ENCODE data around the gene DENND10.

DNA sequence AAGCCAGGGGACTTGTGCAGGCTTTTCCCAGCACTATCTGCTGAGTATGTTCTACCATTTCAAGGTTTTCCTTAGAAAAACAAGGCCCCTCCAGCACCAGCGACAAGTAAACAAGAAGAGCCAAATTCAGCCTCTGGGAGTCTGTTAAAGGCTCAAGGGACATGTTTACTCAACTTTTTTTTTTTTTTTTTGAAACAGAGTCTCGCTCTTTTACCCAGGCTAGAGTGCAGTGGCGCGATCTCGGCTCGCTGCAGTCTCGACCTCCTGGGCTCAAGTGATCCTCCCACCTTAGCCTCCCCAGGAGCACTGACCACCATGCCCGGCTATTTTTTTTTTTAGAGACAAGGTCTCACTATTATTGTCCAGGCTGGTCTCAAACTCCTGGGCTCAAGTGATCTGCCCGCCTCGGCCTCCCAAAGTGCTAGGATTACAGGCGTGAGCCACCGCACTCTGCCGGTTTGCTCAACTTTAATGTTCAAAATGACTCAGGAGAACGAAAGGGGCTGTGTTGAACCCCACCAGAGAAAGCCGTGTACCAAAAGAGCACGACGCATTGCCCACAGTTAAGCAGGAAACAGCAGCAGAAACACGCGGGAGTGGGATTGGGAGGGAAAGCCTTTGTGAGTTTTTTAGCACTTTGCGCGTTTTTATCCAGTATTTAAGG, 73.9 kb downstream of the DENND10 start:
- TF ChIP-seq, protein P1, sequence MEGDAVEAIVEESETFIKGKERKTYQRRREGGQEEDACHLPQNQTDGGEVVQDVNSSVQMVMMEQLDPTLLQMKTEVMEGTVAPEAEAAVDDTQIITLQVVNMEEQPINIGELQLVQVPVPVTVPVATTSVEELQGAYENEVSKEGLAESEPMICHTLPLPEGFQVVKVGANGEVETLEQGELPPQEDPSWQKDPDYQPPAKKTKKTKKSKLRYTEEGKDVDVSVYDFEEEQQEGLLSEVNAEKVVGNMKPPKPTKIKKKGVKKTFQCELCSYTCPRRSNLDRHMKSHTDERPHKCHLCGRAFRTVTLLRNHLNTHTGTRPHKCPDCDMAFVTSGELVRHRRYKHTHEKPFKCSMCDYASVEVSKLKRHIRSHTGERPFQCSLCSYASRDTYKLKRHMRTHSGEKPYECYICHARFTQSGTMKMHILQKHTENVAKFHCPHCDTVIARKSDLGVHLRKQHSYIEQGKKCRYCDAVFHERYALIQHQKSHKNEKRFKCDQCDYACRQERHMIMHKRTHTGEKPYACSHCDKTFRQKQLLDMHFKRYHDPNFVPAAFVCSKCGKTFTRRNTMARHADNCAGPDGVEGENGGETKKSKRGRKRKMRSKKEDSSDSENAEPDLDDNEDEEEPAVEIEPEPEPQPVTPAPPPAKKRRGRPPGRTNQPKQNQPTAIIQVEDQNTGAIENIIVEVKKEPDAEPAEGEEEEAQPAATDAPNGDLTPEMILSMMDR (IDR thresholded peaks at IDR 0.05), result no peak
- no peak for TF ChIP-seq POLR2A (IDR thresholded peaks at IDR 0.05)
- no peak for TF ChIP-seq POLR2AphosphoS5 (IDR thresholded peaks at IDR 0.05)

Measured in stomach (tissue), 4 donors.